Astrocyte (in vitro differentiated cells and primary cell): ENCODE data around the gene RBM38. TPM values are rescaled to one million over a fixed set of nuclear protein-coding genes. Genes with fewer than 3 reads are reported as not detected.
A peak's percentile ranks its signal among the peaks of the same experiment; 100 is the strongest.

ENCODE experiments used
- DNase-seq: peaks from one replicate; pipeline ENCODE4 v3.0.0-alpha.2; 2010; ENCODE audit warnings: low read depth
- FAIRE-seq: peaks from 2 replicates; lab custom pipeline; 2011; peaks lifted over from hg19 to GRCh38; lab: Jason Lieb, UNC
- H2AFZ ChIP-seq: 2 replicates; pipeline ENCODE4 v1.6.0; 2012; ENCODE audit warnings: low read depth, low read length, inconsistent platforms
- H3K27ac ChIP-seq: 2 replicates; pipeline ENCODE4 v1.5.1; 2011; ENCODE audit warnings: low read depth, low read length, inconsistent platforms
- H3K27me3 ChIP-seq: 2 replicates; pipeline ENCODE4 v1.6.0; 2011; ENCODE audit warnings: low read length, inconsistent platforms; ENCODE audit not compliant: insufficient read depth
- H3K36me3 ChIP-seq: 2 replicates; pipeline ENCODE4 v1.5.1; 2011; ENCODE audit warnings: low read length, inconsistent platforms; ENCODE audit not compliant: insufficient read depth
- H3K4me1 ChIP-seq: 2 replicates; pipeline ENCODE4 v1.5.1; 2011; ENCODE audit warnings: low read length, inconsistent platforms; ENCODE audit not compliant: insufficient read depth
- H3K4me2 ChIP-seq: 2 replicates; pipeline ENCODE4 v1.6.0; 2012; ENCODE audit warnings: low read length, inconsistent platforms
- H3K4me3 ChIP-seq: 2 replicates; pipeline ENCODE4 v1.5.1; 2011; ENCODE audit warnings: low read depth, mild to moderate bottlenecking, low read length, inconsistent platforms; ENCODE audit not compliant: insufficient read depth
- H3K79me2 ChIP-seq: 2 replicates; pipeline ENCODE4 v1.6.0; 2012; ENCODE audit warnings: mild to moderate bottlenecking, low read length, inconsistent platforms; ENCODE audit not compliant: insufficient read depth
- H3K9ac ChIP-seq: 2 replicates; pipeline ENCODE4 v1.6.0; 2012; ENCODE audit warnings: mild to moderate bottlenecking, low read length, inconsistent platforms
- H3K9me3 ChIP-seq: 2 replicates; pipeline ENCODE4 v1.5.1; 2012; ENCODE audit warnings: low read depth, mild to moderate bottlenecking, low read length, inconsistent platforms; ENCODE audit not compliant: insufficient read depth
- H4K20me1 ChIP-seq: 2 replicates; pipeline ENCODE4 v1.6.0; 2012; ENCODE audit warnings: low read length, inconsistent platforms; ENCODE audit not compliant: insufficient read depth
- H3K27ac Mint-ChIP-seq: one replicate; pipeline ENCODE4 v1.8.0; 2021; ENCODE audit warnings: mild to moderate bottlenecking, mixed read lengths; ENCODE audit not compliant: unreplicated experiment
- H3K27me3 Mint-ChIP-seq: one replicate; pipeline ENCODE4 v1.8.0; 2021; ENCODE audit warnings: low read depth, mixed read lengths; ENCODE audit not compliant: unreplicated experiment
- H3K36me3 Mint-ChIP-seq: one replicate; pipeline ENCODE4 v1.8.0; 2021; ENCODE audit warnings: low read depth, mixed read lengths; ENCODE audit not compliant: unreplicated experiment
- H3K4me1 Mint-ChIP-seq: one replicate; pipeline ENCODE4 v1.8.0; 2021; ENCODE audit warnings: low read depth, mixed read lengths; ENCODE audit not compliant: unreplicated experiment
- H3K4me3 Mint-ChIP-seq: one replicate; pipeline ENCODE4 v1.8.0; 2021; ENCODE audit warnings: mild to moderate bottlenecking, moderate library complexity, mixed read lengths; ENCODE audit not compliant: unreplicated experiment
- H3K9me3 Mint-ChIP-seq: one replicate; pipeline ENCODE4 v1.8.0; 2021; ENCODE audit warnings: mild to moderate bottlenecking, mixed read lengths; ENCODE audit not compliant: unreplicated experiment
- CTCF ChIP-seq: IDR thresholded peaks from 2 replicates; pipeline ENCODE4 v1.5.1; 2011; ENCODE audit warnings: low read depth, mild to moderate bottlenecking, inconsistent platforms, low read length, moderate library complexity; ENCODE audit not compliant: insufficient read depth
- EZH2 ChIP-seq: IDR thresholded peaks from 2 replicates; pipeline ENCODE4 v1.6.1; 2012; ENCODE audit warnings: mild to moderate bottlenecking, low read length, inconsistent platforms; ENCODE audit not compliant: insufficient read depth
- total RNA-seq: library from RNA; stranded (reverse); gene quantifications from 2 replicates; pipeline ENCODE4 v1.2.1, GENCODE V29; 2021

The RBM38 gene
- total RNA-seq, 1 donor from 2014 or later = 43.5 TPM

DNA sequence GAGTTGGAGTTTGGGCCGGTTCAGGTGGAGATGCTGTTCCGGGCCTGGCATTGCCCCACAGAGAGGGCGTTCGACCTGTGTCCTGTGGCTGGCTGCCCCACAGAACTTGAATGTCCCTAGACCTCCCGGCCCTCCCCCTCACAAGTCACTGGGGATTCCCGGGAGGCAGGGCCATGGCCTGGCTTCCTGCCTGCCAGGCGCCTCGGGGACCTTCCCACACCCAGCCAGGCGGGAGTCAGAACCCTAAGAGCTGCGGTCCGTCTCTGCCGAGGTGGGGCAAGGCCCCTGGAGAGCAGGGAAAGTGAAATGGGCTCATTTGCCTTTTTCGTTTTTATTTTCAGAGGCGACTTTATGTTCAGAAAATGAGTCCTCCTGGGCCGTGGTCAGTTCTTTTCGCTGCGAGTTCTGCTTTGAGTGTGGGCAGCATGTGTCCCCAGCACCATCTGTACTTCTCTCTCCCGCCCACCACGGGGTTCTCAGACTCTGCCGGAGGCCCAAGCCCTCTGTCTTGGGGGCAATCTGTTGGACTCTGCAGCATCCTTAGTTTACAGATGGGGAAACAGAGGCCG, 8.5 kb downstream of the RBM38 start:
- Histone ChIP-seq H3K36me3 (no peaks in the 10 kb centered on the region), H3K9ac (peak overlapping the region; percentile 10), H4K20me1 (peaks cover 77% of the 10 kb centered on the region), H3K27me3 (no peaks in the 10 kb centered on the region), H3K4me2 (peak overlapping the region; percentile 15), H2AFZ (no peak overlapping the region), H3K4me1 (peaks cover 20% of the 10 kb centered on the region), H3K79me2 (peaks cover 54% of the 10 kb centered on the region), H3K9me3 (no peaks in the 10 kb centered on the region), H3K4me3 (no peak overlapping the region), H3K27ac (no peak overlapping the region)
- TF ChIP-seq EZH2 (no peak), CTCF (no peak)
- no peaks in the 10 kb centered on the region for H3K9me3 Mint-ChIP-seq
- DNase-seq (no peak), FAIRE-seq (no peak)
- peaks cover 22% of the 10 kb centered on the region for H3K4me1 Mint-ChIP-seq
- peaks cover 26% of the 10 kb centered on the region for H3K36me3 Mint-ChIP-seq
- no peak overlapping the region for H3K4me3 Mint-ChIP-seq
- peak overlapping the region; percentile 66 for H3K27ac Mint-ChIP-seq
- H3K27me3 Mint-ChIP-seq = no peaks in the 10 kb centered on the region

DNA sequence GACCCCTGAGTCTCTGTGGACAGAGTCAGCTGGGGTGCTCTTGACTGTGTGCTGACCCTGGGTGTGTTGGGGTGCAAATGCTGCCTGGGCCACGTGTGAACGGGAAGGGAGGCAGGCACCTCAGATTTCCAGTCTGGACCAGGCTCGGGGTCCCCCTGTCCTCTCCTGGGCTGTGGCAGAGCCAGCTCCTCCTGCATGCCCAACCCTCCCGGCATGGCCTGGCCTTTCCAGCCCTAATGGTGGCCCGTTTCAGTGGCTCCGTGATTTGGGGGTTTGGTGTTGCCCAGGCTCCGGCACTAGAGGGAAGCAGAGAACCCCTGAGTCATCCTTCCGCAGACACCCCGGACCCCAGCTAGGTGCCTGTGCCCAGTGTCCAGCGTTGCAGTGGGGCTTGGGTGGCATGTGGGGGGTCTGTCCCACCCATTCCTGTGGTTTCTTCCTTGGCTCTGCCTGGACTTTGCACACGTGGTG, 9.1 kb downstream of the RBM38 start:
- no peaks in the 10 kb centered on the region for H3K27me3 Mint-ChIP-seq
- H4K20me1 ChIP-seq = peaks cover 81% of the 10 kb centered on the region
- TF ChIP-seq CTCF = no peak
- no peak for DNase-seq
- no peaks in the 10 kb centered on the region for H3K9me3 Mint-ChIP-seq
- no peak overlapping the region for H3K27ac Mint-ChIP-seq
- peaks cover 54% of the 10 kb centered on the region for H3K79me2 ChIP-seq
- no peaks in the 10 kb centered on the region for H3K36me3 ChIP-seq
- H3K4me1 ChIP-seq = peaks cover 18% of the 10 kb centered on the region
- peaks cover 26% of the 10 kb centered on the region for H3K36me3 Mint-ChIP-seq
- H3K4me3 ChIP-seq = no peak overlapping the region
- H3K4me1 Mint-ChIP-seq = peaks cover 18% of the 10 kb centered on the region
- H3K4me2 ChIP-seq = no peak overlapping the region
- no peak for FAIRE-seq
- H3K27ac ChIP-seq = no peak overlapping the region
- no peak overlapping the region for H3K9ac ChIP-seq
- H3K9me3 ChIP-seq = no peaks in the 10 kb centered on the region
- no peak overlapping the region for H2AFZ ChIP-seq
- no peaks in the 10 kb centered on the region for H3K27me3 ChIP-seq
- H3K4me3 Mint-ChIP-seq = no peak overlapping the region

GRCh38 chr20:57400821-57401564, 9.8 kb downstream of the RBM38 start:
- no peaks in the 10 kb centered on the region for H3K9me3 ChIP-seq
- Mint-ChIP-seq H3K36me3 (peaks cover 26% of the 10 kb centered on the region), H3K27me3 (no peaks in the 10 kb centered on the region), H3K9me3 (no peaks in the 10 kb centered on the region), H3K4me1 (peaks cover 14% of the 10 kb centered on the region), H3K27ac (no peak overlapping the region), H3K4me3 (no peak overlapping the region)
- no peak overlapping the region for H3K4me2 ChIP-seq
- no peaks in the 10 kb centered on the region for H3K36me3 ChIP-seq
- H3K79me2 ChIP-seq = peaks cover 53% of the 10 kb centered on the region
- H4K20me1 ChIP-seq = peaks cover 78% of the 10 kb centered on the region
- DNase-seq = no peak
- H3K9ac ChIP-seq = no peak overlapping the region
- no peak overlapping the region for H3K27ac ChIP-seq
- FAIRE-seq = no peak
- no peak for TF ChIP-seq CTCF
- no peak overlapping the region for H2AFZ ChIP-seq
- H3K4me1 ChIP-seq = peaks cover 11% of the 10 kb centered on the region
- H3K4me3 ChIP-seq = no peak overlapping the region
- H3K27me3 ChIP-seq = no peaks in the 10 kb centered on the region
